Endothelial cell of umbilical vein (primary cell): ENCODE measurements around the gene LRRC32. TPM values are rescaled to one million over a fixed set of nuclear protein-coding genes. Genes with fewer than 3 reads are reported as not detected.
A peak's percentile ranks its signal among the peaks of the same experiment; 100 is the strongest.

Source experiments
- BruUV-seq: library from RNA; stranded (reverse); fragments of 400-500 nt; replicated peaks from 2 replicates; lab custom pipeline; 2021; lab: Mats Ljungman, UMichigan
- CTCF ChIA-PET: fragments of 300-600, 350-600 bp; sonication (Branson Sonifier 250); formaldehyde crosslinking; loops from one replicate; lab custom pipeline; 2021; ENCODE audit warnings: antibody characterized with exemption, inconsistent platforms; lab: Charles Lee
- POLR2A ChIA-PET: fragments of 300-600, 350-600 bp; sonication (Branson Sonifier 250); formaldehyde crosslinking; loops from one replicate; lab custom pipeline; 2021; ENCODE audit warnings: antibody characterized with exemption, inconsistent platforms; lab: Charles Lee
- DNase-seq: peaks from one replicate; pipeline ENCODE4 v3.0.0-alpha.2; 2011; ENCODE audit warnings: low read depth, low spot score
- FAIRE-seq: peaks from 2 replicates; lab custom pipeline; 2011; peaks lifted over from hg19 to GRCh38; lab: Jason Lieb, UNC
- H2AFZ ChIP-seq: 2 replicates; pipeline ENCODE4 v1.6.0; 2012; ENCODE audit warnings: low read depth, low read length, control low read depth, inconsistent platforms
- H3K27ac ChIP-seq: 2 replicates; pipeline ENCODE4 v1.5.1; 2011; ENCODE audit warnings: low read depth, mild to moderate bottlenecking, control low read depth, low read length, moderate library complexity; ENCODE audit not compliant: insufficient read depth
- H3K27me3 ChIP-seq, 2 experiments: 2 replicates each; pipeline versions ENCODE4 v1.6.0 to v1.6.1; 2011; ENCODE audit warnings: low read length in 2 of 2, mixed read lengths in 1 of 2; ENCODE audit not compliant: control insufficient read depth in 2 of 2, insufficient read depth in 2 of 2
- H3K36me3 ChIP-seq, 2 experiments: 2 replicates in 1 of 2; 3 replicates in 1 of 2; pipeline ENCODE4 v1.5.1; 2011; ENCODE audit warnings: low read length in 2 of 2, mild to moderate bottlenecking in 1 of 2, moderate library complexity in 1 of 2; ENCODE audit not compliant: control insufficient read depth in 2 of 2, insufficient read depth in 2 of 2; ENCODE audit errors: extremely low read depth in 1 of 2
- H3K4me1 ChIP-seq: 3 replicates; pipeline ENCODE4 v1.5.1; 2011; ENCODE audit warnings: mild to moderate bottlenecking, low read length; ENCODE audit not compliant: control insufficient read depth, insufficient read depth; ENCODE audit errors: extremely low read depth
- H3K4me2 ChIP-seq: 2 replicates; pipeline ENCODE4 v1.6.1; 2011; ENCODE audit warnings: low read length, control low read depth, mixed read lengths; ENCODE audit not compliant: insufficient read depth
- H3K4me3 ChIP-seq, 3 experiments: fragments of 200-600 bp in 1 of 3; sonication (generic), shearing (Covaris generic) in 1 of 3; replicated peaks in 1 of 3; 2 replicates each; pipeline ENCODE4 v1.5.1; 2011 to 2016; ENCODE audit warnings: control low read depth in 3 of 3, low read length in 3 of 3, mild to moderate bottlenecking in 2 of 3, inconsistent platforms in 1 of 3, low read depth in 1 of 3, moderate library complexity in 1 of 3; ENCODE audit not compliant: insufficient read depth in 1 of 3
- H3K79me2 ChIP-seq: 2 replicates; pipeline ENCODE4 v1.6.0; 2012; ENCODE audit warnings: low read length, inconsistent platforms; ENCODE audit not compliant: control insufficient read depth, insufficient read depth
- H3K9ac ChIP-seq: replicated peaks from 2 replicates; pipeline ENCODE3; 2011; ENCODE audit warnings: low read length, control low read depth; ENCODE audit not compliant: insufficient read depth; ENCODE audit errors: extremely low read depth
- H3K9me1 ChIP-seq: replicated peaks from 3 replicates; pipeline ENCODE4 v1.6.0; 2011; ENCODE audit warnings: mild to moderate bottlenecking, low read length; ENCODE audit not compliant: control insufficient read depth, insufficient read depth; ENCODE audit errors: extremely low read depth
- H3K9me3 ChIP-seq: replicated peaks from 2 replicates; pipeline ENCODE4 v1.5.1; 2012; ENCODE audit warnings: low read length, inconsistent platforms; ENCODE audit not compliant: control insufficient read depth, insufficient read depth
- H4K20me1 ChIP-seq: replicated peaks from 2 replicates; pipeline ENCODE3; 2011; ENCODE audit warnings: mild to moderate bottlenecking, low read length; ENCODE audit not compliant: control insufficient read depth, insufficient read depth; ENCODE audit errors: extremely low read depth
- CTCF ChIP-seq, 2 donors: IDR thresholded peaks; 1 replicate in 1 of 2; 2 replicates in 1 of 2; pipeline ENCODE4 v1.5.1; 2011; ENCODE audit warnings: low read length in 2 of 2, mild to moderate bottlenecking in 2 of 2, moderate library complexity in 2 of 2, control low read depth in 1 of 2, inconsistent platforms in 1 of 2, low read depth in 1 of 2; ENCODE audit not compliant: insufficient read depth in 1 of 2; ENCODE audit errors: extremely low read depth in 1 of 2
- EZH2 ChIP-seq: IDR thresholded peaks from 2 replicates; pipeline ENCODE4 v1.6.1; 2012; ENCODE audit warnings: borderline replicate concordance, low read depth, mild to moderate bottlenecking, moderate library complexity, low read length, inconsistent platforms; ENCODE audit not compliant: severe bottlenecking
- FOS ChIP-seq: IDR thresholded peaks from 2 replicates; pipeline ENCODE4 v1.6.1; 2011; ENCODE audit warnings: mild to moderate bottlenecking, low read length, moderate library complexity, borderline replicate concordance; ENCODE audit not compliant: insufficient read depth
- JUN ChIP-seq: IDR thresholded peaks from 2 replicates; pipeline ENCODE4 v1.6.1; 2011; ENCODE audit warnings: borderline replicate concordance, low read depth; ENCODE audit not compliant: insufficient read length, insufficient read depth
- MAX ChIP-seq: IDR thresholded peaks from 2 replicates; pipeline ENCODE4 v1.6.1; 2011; ENCODE audit not compliant: insufficient read depth, insufficient read length
- POLR2A ChIP-seq: IDR thresholded peaks from 2 replicates; pipeline ENCODE4 v1.6.1; 2012; ENCODE audit warnings: low read depth, mild to moderate bottlenecking, control low read depth, low read length
- dilution Hi-C: fragments of 300-500 bp; cut with MboI; formaldehyde crosslinking; loops from one replicate; pipeline ENCODE4 v1.15.0; 2019; ENCODE audit warnings: low sequenced_read_pairs; ENCODE audit not compliant: extremely low pct_ligation_motif_present
- intact Hi-C: fragments of 100-400 bp; cut with micrococcal nuclease; formaldehyde crosslinking; loops from one replicate; pipeline ENCODE4 v1.10.0; 2022
- polyA plus RNA-seq, 4 experiments: library from polyadenylated mRNA; depleted of rRNA in 3 of 4; stranded (reverse) in 3 of 4; unstranded in 1 of 4; fragments of >200 nt; gene quantifications; 2 replicates each; pipeline versions ENCODE4 v1.2.1 to v1.2.3, GENCODE V29; 2011 to 2012; ENCODE audit warnings: missing spikeins in 1 of 4
- total RNA-seq: library from RNA; stranded (reverse); gene quantifications from 2 replicates; pipeline ENCODE4 v1.2.3, GENCODE V29; 2021

Gene LRRC32
- total and polyA plus RNA-seq, 2 donors (not counting 3 experiments of a cell fraction or from before 2014, with no cell fraction given) = 77.2 to 117 TPM

DNA sequence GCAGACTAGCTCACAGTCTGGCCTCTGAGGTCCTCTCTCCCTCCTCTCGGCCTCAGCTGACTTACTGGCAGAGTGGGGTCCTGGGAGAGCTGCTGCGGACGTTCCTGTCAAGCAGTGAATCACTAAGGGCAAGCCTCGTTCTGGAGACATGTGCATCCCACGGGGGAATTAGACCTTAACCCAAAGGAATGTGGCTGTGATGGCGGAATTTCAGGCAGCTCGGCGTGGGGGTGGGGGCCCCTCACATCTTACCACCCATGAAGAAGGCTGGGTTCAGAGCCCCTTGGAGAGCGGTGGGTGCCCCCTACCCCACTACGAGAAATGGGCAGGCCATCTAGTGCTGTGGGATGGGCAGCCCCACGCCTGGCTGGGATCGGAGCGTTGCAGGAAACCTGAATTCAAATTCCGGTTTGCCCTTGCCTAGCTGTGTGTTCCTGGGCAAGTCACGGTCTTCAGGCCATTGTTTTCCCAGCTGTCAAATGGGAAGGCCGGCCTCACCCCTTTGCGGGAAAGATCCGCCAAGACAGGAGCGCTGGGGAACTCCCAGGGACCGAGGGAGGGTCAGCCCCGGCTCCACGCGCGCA is 554 bp downstream of the LRRC32 start:
- peaks cover 6% of the 10 kb centered on the region for H3K79me2 ChIP-seq
- H4K20me1 ChIP-seq = no peaks in the 10 kb centered on the region
- peak overlapping the region; percentile 2 to 67 (median 59) for H3K4me3 ChIP-seq
- peak overlapping the region; percentile 24 for H2AFZ ChIP-seq
- TSS peak; percentile 3 for BruUV-seq
- DNase-seq (peak; percentile 77), FAIRE-seq (peak; percentile 78)
- no peaks in the 10 kb centered on the region for H3K27me3 ChIP-seq
- dilution Hi-C loops = no loop called here
- H3K27ac ChIP-seq = peak overlapping the region; percentile 63
- H3K4me1 ChIP-seq = peaks cover 60% of the 10 kb centered on the region
- H3K4me2 ChIP-seq = peak overlapping the region; percentile 57
- ChIA-PET POLR2A (interaction anchor here (1.1 to 1.5 kb wide), 3 partner anchors 71 to 91 kb away, joined by 3 to 7 read pairs (median 3); no protein-coding TSS in a partner anchor), CTCF (interaction anchor here (0.6 to 14.2 kb wide), 8 partner anchors 11 to 107 kb away, joined by 3 to 134 read pairs (median 4); no protein-coding TSS in a partner anchor)
- H3K9me3 ChIP-seq = no peaks in the 10 kb centered on the region
- TF ChIP-seq JUN (no peak), FOS (no peak), POLR2A (peak; percentile 13), CTCF (IDR thresholded peaks at IDR 0.05; ENCODE audit: extremely low read depth in 1 of 2, insufficient read depth in 1 of 2, low read depth in 1 of 2, low read length in 2 of 2) (no peak), EZH2 (no peak), MAX (peak; percentile 62)
- intact Hi-C loops = loop anchor here (1.0 to 5.0 kb wide), 5 partner anchors 40 to 288 kb away; partner anchors contain the start of genes EMSY, GVQW3 and THAP12
- H3K9me1 ChIP-seq = no peaks in the 10 kb centered on the region
- H3K9ac ChIP-seq = peak overlapping the region; percentile 64
- peaks cover 0 to 2% of the 10 kb centered on the region in 2 experiments for H3K36me3 ChIP-seq
